Astrocyte of the cerebellum (primary cell): Measurements from ENCODE around the gene DIDO1.

Source experiments
- DNase-seq: peaks from one replicate; pipeline ENCODE4 v3.0.0-alpha.2; 2011; ENCODE audit warnings: low read depth
- H3K4me3 ChIP-seq: 2 replicates; pipeline ENCODE4 v1.5.1; 2011; ENCODE audit warnings: mild to moderate bottlenecking, low read depth, low read length, moderate library complexity
- CTCF ChIP-seq: IDR thresholded peaks from 2 replicates; pipeline ENCODE4 v1.5.1; 2012; ENCODE audit warnings: low read length, low read depth, moderate library complexity, mild to moderate bottlenecking; ENCODE audit errors: missing control alignments
- in situ Hi-C: cut with HindIII; loops from 2 replicates; pipeline ENCODE4 v1.10.0; 2017; ENCODE audit warnings: low sequenced_read_pairs

Gene DIDO1

DNA sequence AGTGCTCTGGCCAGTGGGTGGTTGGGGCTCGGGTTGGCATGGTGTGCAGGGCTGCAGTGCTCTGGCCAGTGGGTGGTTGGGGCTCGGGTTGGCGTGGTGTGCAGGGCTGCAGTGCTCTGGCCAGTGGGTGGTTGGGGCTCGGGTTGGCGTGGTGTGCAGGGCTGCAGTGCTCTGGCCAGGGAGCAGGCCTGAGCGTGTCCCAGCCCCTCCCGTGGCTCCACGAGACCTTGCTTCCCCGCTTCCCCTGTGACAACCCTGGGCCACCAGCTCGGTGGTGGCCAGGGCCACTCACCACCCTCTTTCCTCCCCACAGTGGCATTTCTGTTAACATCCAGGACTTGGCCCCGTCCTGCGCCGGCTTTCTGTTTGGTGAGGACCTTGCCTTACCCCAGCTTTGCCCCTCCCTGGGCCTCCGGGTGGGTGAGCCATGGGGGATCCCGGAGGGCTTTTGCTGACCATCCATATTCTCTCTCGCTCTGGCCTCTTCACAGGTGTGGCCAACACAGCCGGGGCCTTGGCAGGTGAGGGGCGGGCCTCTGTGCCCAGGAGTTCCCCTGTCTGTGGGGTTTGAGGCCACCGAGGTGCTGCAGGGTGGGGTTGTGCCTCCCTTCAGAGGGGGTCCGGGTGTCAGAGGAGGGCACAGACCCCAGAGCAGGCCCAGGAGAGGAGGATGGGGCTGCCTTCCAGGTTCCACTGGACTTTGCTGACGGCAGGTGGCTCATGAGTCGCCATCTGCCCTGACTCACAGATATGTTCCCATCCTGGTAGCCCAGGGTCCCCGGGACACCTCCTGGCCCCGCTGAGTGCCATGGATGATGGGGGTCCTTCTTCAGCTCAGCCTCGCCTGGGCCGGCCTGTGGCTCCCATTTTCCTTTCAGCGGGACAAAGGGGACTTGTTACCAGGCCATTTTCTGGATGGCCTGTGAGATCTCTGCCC lies 40.2 kb upstream of the DIDO1 start:
- no peak overlapping the region for H3K4me3 ChIP-seq
- no peak for TF ChIP-seq CTCF
- in situ Hi-C loops, result no loop called here

GRCh38 chr20:62965363-62965771 lies 39.1 kb upstream of the DIDO1 start:
- no peak overlapping the region for H3K4me3 ChIP-seq
- no peak for TF ChIP-seq CTCF
- DNase-seq, result no peak
- in situ Hi-C loops, result no loop called here

More for the DNA sequence above, 40.2 kb upstream of the DIDO1 start:
- DNase-seq, result no peak

- H3K4me3 ChIP-seq, result no peak overlapping the region
- no peak for TF ChIP-seq CTCF
- DNase-seq, result no peak
- in situ Hi-C loops, result no loop called here
Measured at GRCh38 chr20:62964700-62965099, 38.4 kb upstream of the DIDO1 start.

DNA sequence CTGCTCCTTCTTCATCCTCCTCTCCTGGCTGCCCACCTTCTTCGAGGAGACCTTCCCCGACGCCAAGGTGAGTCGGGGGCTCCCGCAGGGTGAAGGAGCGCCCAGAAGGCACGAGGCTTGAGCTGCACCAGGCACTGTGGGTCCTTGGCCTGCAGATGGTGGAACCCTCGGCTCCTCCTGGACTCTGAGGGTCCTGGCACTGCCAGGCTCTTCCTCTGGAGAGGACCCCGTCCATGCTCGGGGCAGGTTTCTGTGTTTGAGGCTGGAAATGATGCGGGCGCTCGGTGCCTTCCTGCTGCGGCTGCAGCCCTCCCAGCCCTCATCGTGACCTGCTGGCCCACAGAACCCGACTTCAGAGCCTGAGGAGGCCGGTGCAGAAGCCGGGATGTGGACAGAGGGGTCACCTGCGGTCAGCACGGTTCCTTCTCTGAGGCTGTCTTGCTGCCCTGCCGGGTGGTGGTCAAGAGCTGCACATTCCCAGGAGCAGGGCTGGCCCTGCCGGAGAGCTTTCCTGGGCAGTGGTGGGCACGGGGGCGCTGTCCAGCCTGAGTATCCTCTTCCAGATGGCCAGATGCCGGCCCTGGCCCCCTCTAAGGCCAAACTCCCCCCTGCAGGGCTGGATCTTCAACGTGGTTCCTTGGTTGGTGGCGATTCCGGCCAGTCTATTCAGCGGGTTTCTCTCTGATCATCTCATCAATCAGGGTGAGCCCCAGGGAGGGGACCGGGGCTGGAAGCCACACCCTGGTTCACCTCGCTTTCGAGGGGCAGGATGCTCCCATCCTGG lies 37.5 kb upstream of the DIDO1 start:
- DNase-seq, result no peak
- TF ChIP-seq CTCF, result no peak
- in situ Hi-C loops, result no loop called here
- H3K4me3 ChIP-seq, result no peak overlapping the region

GRCh38 chr20:62962891-62963613 lies 36.7 kb upstream of the DIDO1 start:
- no peak for DNase-seq
- no peak overlapping the region for H3K4me3 ChIP-seq
- in situ Hi-C loops, result no loop called here
- no peak for TF ChIP-seq CTCF

- no peak for DNase-seq
- TF ChIP-seq CTCF, result no peak
- in situ Hi-C loops, result no loop called here
- no peak overlapping the region for H3K4me3 ChIP-seq
Measured at GRCh38 chr20:62962221-62962879, 36.0 kb upstream of the DIDO1 start.
